ENCODE results near the gene RPL36. TPM values are rescaled to one million over a fixed set of nuclear protein-coding genes. Genes with fewer than 3 reads are reported as not detected.
"Not testable (repeated sequence)": the region's sequence is repeated elsewhere in the genome, so short reads cannot be mapped to it uniquely, and the experiment has no call there.

Gene RPL36
- total RNA-seq, 1 donor from 2014 or later = 1,016 TPM

- Mint-ChIP-seq H3K9me3 (no peaks in the 10 kb centered on the region), H3K27me3 (no peaks in the 10 kb centered on the region), H3K36me3 (peaks cover 6% of the 10 kb centered on the region), H3K4me3 (peak overlapping the region; percentile 84), H3K27ac (no peak overlapping the region), H3K4me1 (ENCODE audit: unreplicated experiment) (peaks cover 5% of the 10 kb centered on the region)
- no peak for DNase-seq (ENCODE audit: extremely low spot score, unreplicated experiment)
- peak; percentile 16 for TF ChIP-seq CTCF (conservative IDR thresholded peaks at IDR 0.05)
These were observed 2.5 kb upstream of the RPL36 start for GRCh38 chr19:5687360-5688198.

GRCh38 chr19:5688262-5688881 is 1.7 kb upstream of the RPL36 start:
- not testable (repeated sequence) for H3K36me3 Mint-ChIP-seq; H3K4me1 Mint-ChIP-seq (ENCODE audit: unreplicated experiment); H3K9me3 Mint-ChIP-seq; DNase-seq (ENCODE audit: extremely low spot score, unreplicated experiment); H3K27me3 Mint-ChIP-seq
- Mint-ChIP-seq H3K27ac (peak overlapping the region; percentile 60), H3K4me3 (peak overlapping the region; percentile 64)

GRCh38 chr19:5690955-5691821 is 1.1 kb downstream of the RPL36 start:
- Mint-ChIP-seq H3K4me3 (peak overlapping the region; percentile 97), H3K27ac (peak overlapping the region; percentile 95), H3K27me3 (no peaks in the 10 kb centered on the region), H3K36me3 (peaks cover 6% of the 10 kb centered on the region), H3K9me3 (no peaks in the 10 kb centered on the region), H3K4me1 (ENCODE audit: unreplicated experiment) (peaks cover 5% of the 10 kb centered on the region)
- TF ChIP-seq CTCF (conservative IDR thresholded peaks at IDR 0.05) = no peak
- DNase-seq (ENCODE audit: extremely low spot score, unreplicated experiment) = no peak

- Mint-ChIP-seq H3K4me3 (peak overlapping the region; percentile 97), H3K4me1 (ENCODE audit: unreplicated experiment) (peaks cover 5% of the 10 kb centered on the region), H3K9me3 (no peaks in the 10 kb centered on the region), H3K27ac (peak overlapping the region; percentile 65), H3K36me3 (peaks cover 6% of the 10 kb centered on the region), H3K27me3 (no peaks in the 10 kb centered on the region)
- no peak for DNase-seq (ENCODE audit: extremely low spot score, unreplicated experiment)
- TF ChIP-seq CTCF (conservative IDR thresholded peaks at IDR 0.05) = no peak
These were observed 2.0 kb downstream of the RPL36 start for GRCh38 chr19:5691822-5692722.

GRCh38 chr19:5692723-5693194 is 2.7 kb downstream of the RPL36 start:
- no peaks in the 10 kb centered on the region for H3K9me3 Mint-ChIP-seq
- H3K27ac Mint-ChIP-seq = peak overlapping the region; percentile 65
- H3K4me3 Mint-ChIP-seq = peak overlapping the region; percentile 97
- TF ChIP-seq CTCF (conservative IDR thresholded peaks at IDR 0.05) = no peak
- H3K36me3 Mint-ChIP-seq = peaks cover 6% of the 10 kb centered on the region
- H3K27me3 Mint-ChIP-seq = no peaks in the 10 kb centered on the region
- H3K4me1 Mint-ChIP-seq (ENCODE audit: unreplicated experiment) = peaks cover 5% of the 10 kb centered on the region
- no peak for DNase-seq (ENCODE audit: extremely low spot score, unreplicated experiment)

Data from type B pancreatic cell (in vitro differentiated cells).